Ureter (tissue), 1 donor: ENCODE results near the gene TTLL12. TPM values are rescaled to one million over a fixed set of nuclear protein-coding genes. Genes with fewer than 3 reads are reported as not detected.

Experiments used
- DNase-seq: peaks from one replicate; pipeline ENCODE4 v3.0.0-alpha.2; 2020; ENCODE audit warnings: low spot score
- total RNA-seq: library from RNA; stranded (reverse); gene quantifications from one replicate; pipeline ENCODE4 v1.2.4, GENCODE V29; 2023
- donor health status: DM: yes; HTN: yes; CAD: no.

The TTLL12 gene
- total RNA-seq, 1 donor from 2014 or later: 41.0 TPM

- no peak for DNase-seq
Observed at GRCh38 chr22:43213962-43214361, 27.0 kb upstream of the TTLL12 start.

- no peak for DNase-seq
Observed at GRCh38 chr22:43213051-43213450, 26.1 kb upstream of the TTLL12 start.

- DNase-seq: no peak
Observed at GRCh38 chr22:43212434-43212952, 25.6 kb upstream of the TTLL12 start.

DNA sequence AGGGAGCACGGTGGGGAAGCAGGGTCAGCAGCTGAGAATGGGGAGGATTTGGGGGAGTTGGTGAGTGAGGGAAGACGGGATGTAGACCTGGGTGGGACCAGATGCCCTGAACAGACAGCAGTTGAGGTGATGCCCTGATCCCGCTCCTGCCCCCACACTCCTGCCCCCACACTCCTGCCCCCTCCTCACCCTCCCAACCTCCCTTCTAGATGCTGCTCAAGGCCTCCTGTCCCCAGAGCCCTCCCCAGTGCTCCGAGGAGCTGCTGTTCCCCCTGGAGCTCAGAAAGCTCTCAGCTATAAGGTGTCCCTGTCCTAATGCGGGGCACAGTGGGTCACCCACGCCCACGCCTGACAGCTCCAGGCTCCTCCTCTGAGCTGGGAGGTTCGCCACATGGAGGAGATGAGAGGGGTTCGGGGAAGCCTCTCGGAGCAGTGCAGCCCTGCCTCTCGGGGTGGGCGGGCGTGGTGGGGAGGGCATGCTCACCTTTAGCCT is 25.1 kb upstream of the TTLL12 start:
- DNase-seq: no peak

DNA sequence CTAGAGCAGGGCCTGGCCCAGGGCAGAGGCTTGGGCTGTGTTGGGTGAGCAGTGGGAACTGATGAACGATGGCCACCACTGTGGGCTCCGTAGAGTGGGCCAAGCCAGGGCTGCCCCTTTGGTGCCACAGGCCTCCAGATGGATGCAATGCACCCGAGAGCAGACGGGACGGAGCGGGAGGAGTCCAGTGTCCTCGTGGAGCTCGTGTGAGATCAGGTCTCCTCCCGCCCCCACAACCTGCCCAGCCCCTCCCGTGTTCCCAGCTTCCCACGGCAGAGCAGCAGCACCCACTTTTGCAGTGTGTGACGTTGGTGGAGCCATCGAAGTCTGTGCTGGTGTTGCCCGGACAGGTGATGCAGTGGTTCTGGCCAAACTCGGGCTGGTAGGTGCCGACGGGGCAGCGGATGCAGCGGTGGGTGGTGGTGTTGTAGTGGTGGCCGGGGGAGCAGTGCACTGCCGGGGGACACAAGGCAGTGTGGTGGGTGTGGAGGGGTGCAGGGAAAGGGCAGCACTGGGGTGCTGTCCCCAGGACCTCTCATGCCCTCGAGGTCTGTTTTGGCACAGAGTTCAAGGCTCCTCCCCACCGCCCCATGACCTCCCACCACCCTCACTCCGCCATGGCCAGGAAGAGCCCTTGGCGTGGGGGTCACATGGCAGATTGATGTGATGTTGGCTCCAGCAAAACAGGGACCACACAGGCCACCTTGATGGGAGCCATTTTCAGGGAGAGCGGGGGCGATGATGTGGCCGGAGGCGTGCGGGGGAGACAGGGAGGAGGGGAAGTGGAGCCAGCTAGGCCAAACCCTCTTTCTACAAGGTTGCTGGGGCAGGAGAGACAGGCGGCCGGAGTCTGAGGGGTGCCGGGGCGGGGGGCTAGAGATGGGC is 23.9 kb upstream of the TTLL12 start:
- DNase-seq: no peak

- no peak for DNase-seq
Observed at GRCh38 chr22:43209971-43210370, 23.0 kb upstream of the TTLL12 start.

GRCh38 chr22:43209523-43209890 is 22.6 kb upstream of the TTLL12 start:
- DNase-seq: no peak

GRCh38 chr22:43208703-43209522 is 22.0 kb upstream of the TTLL12 start:
- DNase-seq: no peak

DNA sequence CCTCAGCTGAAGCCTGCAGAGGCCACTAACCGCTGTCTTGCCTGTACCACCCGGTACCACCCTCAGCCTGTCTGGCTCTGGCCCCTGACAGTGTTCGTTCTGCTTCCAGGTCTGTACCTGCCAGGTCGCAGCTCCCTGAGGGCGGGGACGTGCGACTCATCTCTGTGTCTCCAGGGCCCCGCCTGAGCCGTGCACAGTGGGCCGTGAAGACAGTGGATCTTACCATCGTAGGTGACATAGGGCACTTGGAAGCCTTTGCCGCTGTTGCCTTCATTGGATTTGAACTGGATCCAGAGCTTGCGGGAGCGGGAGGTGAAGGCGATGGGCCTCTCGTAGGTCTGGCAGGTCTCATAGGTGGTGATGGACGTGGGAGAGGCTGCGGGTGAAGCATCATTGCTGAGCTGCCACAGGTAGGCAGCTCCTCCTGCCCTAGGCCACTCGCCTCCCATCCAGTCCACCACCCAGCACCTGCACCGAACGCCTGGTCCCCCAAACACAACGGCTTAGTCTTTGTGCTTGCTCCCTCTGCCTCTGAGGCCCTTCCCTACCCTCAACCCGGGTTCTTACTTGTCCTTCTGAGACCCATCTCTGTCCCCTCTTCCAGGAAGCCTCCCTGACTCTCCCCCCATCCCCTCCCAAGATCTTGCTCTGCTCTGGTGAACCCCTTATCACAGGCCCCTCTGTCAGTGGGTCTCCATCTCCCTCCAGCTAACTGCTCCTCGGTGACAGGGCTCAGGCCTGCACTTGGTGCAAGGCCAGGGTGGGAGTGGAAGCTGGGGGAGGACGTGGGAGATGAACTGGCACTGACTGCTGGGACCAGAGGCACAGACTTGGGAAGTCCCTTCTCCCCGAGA is 21.1 kb upstream of the TTLL12 start:
- no peak for DNase-seq

- DNase-seq: no peak
Observed at GRCh38 chr22:43207386-43207785, 20.5 kb upstream of the TTLL12 start.

- DNase-seq: no peak
Observed at GRCh38 chr22:43206509-43207161, 19.7 kb upstream of the TTLL12 start.

DNA sequence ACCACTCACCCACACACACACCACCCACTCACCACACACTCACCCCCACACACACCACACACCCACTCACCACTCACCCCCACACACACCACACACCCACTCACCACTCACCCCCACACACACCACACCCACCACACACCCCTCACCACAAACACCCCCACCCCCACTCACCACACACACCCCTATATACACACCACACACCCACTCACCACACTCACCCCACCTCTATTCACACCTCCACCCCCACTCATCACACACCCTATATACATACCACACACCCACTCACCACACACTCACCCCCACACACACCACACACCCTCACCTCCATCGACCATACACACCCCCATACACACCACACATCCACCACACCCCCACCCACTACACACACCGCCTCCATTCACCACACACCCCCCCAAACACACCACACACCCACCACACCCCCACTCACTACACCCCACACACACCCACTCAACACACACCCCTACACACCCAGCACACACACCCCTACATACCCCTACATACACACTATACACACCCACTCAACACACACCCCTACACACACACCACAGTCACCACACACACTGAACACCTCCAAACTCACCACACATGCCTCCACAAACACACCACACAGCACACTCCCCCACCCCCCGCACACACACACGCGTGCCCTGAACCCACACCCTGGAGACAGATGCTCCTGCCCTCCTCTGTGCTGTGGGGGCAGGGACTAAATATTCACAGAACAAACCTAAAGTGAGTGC is 19.0 kb upstream of the TTLL12 start:
- DNase-seq: no peak

DNA sequence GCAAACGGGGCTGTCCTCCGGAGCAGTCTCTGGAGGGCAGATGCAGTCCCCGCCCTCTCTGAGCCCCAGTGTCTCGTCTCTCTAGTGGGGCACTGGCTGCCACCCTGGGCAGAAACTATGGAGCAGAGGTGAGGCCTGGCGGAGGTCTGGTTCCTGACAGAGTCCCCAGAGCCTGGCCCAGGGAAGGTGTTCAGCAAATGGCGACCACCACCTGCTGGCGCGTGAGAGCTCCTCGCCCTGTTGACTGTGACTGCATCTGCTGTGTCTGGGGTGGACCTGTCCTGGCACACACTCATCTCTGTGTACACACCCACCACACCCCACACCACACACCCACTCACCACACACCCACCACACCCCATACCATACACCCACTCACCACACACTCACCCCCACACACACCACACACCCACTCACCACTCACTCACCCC is 18.3 kb upstream of the TTLL12 start:
- no peak for DNase-seq

GRCh38 chr22:43203471-43203981 is 16.6 kb upstream of the TTLL12 start:
- DNase-seq: no peak

DNA sequence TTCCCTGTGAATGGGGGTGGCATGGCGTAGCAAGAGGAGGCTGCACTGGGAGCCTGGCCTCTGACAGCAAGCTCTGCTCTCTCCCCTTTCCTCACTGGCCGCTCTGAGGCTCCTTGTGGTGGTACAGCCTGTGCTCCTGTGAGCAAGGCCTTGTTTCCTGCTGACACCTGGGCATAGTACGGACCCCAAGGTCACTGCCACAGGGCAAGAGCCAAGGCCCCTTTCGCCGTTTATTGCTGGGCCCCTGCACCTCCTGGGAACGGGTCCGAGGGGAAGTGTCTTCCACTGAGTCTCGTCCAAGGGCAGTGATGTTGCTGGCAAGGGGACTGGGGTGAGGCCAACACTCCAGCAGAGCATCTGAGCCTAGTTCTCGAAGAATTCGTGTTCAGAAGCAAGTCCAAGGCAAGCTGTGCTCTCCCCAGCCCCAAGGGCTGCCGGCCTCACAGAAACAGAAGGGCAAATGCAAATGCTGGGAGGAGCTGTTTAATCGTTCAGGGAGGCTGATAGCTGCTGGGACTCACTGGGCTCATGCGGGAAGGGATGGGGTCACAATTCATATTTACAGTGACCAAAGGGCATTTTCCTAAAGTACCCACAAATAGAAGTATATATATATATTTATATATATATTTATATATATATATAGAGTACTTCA is 15.9 kb upstream of the TTLL12 start:
- DNase-seq: no peak

DNA sequence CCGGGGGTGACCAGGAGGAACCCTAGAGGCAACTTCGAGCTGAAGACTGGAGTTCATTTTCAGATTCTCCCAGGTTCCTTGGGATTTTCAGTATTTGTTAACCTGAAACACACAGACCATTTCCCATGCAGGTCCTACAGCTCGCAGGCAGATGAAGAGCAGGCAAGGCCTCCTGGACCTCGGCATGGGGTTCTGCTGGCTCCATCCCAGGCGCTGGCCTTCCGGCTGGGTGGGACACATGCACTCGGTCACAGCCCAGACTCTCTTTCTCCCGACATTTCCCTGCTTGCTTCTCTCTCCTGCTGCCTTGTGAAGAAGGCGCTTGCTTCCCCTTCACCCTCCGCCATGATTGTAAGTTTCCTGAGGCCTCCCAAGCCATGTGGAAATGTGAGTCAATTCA is 15.4 kb upstream of the TTLL12 start:
- no peak for DNase-seq

GRCh38 chr22:43201486-43202219 is 14.7 kb upstream of the TTLL12 start:
- no peak for DNase-seq

DNA sequence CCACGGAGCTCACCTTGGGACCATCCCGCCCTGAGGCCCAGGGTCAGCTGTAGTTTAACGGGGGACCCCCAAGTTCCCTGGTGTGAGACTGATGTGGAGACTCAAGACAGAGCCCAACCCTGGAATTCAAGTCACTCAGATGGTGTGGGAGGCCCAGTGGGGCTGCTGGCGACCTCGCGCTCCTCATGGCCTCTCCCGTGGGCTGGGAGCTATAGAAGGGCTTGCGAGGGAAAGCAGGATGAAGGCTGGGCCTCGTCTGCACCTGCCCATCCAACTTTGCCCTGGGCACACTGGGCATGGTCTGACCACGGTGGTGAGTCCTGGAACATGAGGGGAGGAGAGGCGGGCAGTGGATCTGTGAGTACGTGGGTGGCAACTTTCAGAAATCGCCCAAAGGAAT is 13.6 kb upstream of the TTLL12 start:
- no peak for DNase-seq

- no peak for DNase-seq
Observed at GRCh38 chr22:43200031-43200430, 13.1 kb upstream of the TTLL12 start.
